Measurements from ENCODE around the gene RNF223.

- TF ChIP-seq CTCF (IDR thresholded peaks at IDR 0.05; ENCODE audit: extremely low read depth in 1 of 2, insufficient read depth in 1 of 2, low read depth in 1 of 2, low read length in 2 of 2) (no peak), POLR2A (IDR thresholded peaks at IDR 0.05; ENCODE audit: low read depth, low read length) (no peak), EZH2 (IDR thresholded peaks at IDR 0.05; ENCODE audit: borderline replicate concordance, low read depth, low read length, severe bottlenecking) (no peak), MAX (IDR thresholded peaks at IDR 0.05; ENCODE audit: insufficient read depth, insufficient read length) (no peak), GATA2 (IDR thresholded peaks at IDR 0.05; ENCODE audit: insufficient read depth, insufficient read length, low read depth, low read length) (no peak), POLR2AphosphoS5 (IDR thresholded peaks at IDR 0.05; ENCODE audit: insufficient read depth, low read depth, low read length) (no peak), JUN (IDR thresholded peaks at IDR 0.05; ENCODE audit: borderline replicate concordance, insufficient read depth, insufficient read length, low read depth) (no peak), MYC (IDR thresholded peaks at IDR 0.05; ENCODE audit: low read depth, low read length) (no peak)
Measured at GRCh38 chr1:1088029-1088800, 14.1 kb upstream of the RNF223 start.
